Mesendoderm (in vitro differentiated cells): Measurements from ENCODE around the gene SDR42E1. TPM values are rescaled to one million over a fixed set of nuclear protein-coding genes. Genes with fewer than 3 reads are reported as not detected.

Experiments
- DNase-seq: peaks from one replicate; pipeline ENCODE4 v3.0.0; 2013
- H2AK5ac ChIP-seq: 2 replicates; pipeline ENCODE4 v1.6.1; 2013; ENCODE audit warnings: low read length, inconsistent platforms
- H2BK120ac ChIP-seq: 2 replicates; pipeline ENCODE4 v1.6.1; 2013; ENCODE audit warnings: low read depth, mild to moderate bottlenecking, low read length, moderate library complexity, mixed read lengths
- H2BK15ac ChIP-seq: replicated peaks from 2 replicates; pipeline ENCODE4 v1.6.1; 2013; ENCODE audit warnings: low read depth, mild to moderate bottlenecking, moderate library complexity
- H2BK5ac ChIP-seq: 2 replicates; pipeline ENCODE4 v1.6.1; 2013; ENCODE audit warnings: low read length, inconsistent platforms
- H3K18ac ChIP-seq: 2 replicates; pipeline ENCODE4 v1.6.1; 2013; ENCODE audit warnings: mild to moderate bottlenecking, low read length, mixed read lengths
- H3K23ac ChIP-seq: one replicate; pipeline ENCODE4 v1.6.1; 2013; ENCODE audit warnings: low read length
- H3K27ac ChIP-seq: 2 replicates; pipeline ENCODE4 v1.5.1; 2013; ENCODE audit warnings: low read depth, mild to moderate bottlenecking, inconsistent platforms, low read length, moderate library complexity
- H3K27me3 ChIP-seq: 2 replicates; pipeline ENCODE4 v1.6.1; 2013; ENCODE audit warnings: low read length, control low read depth, mild to moderate bottlenecking, inconsistent platforms; ENCODE audit not compliant: insufficient read depth, poor library complexity
- H3K36me3 ChIP-seq: 2 replicates; pipeline ENCODE4 v1.6.1; 2013; ENCODE audit warnings: low read length, inconsistent platforms; ENCODE audit not compliant: control insufficient read depth, insufficient read depth
- H3K4ac ChIP-seq: one replicate; pipeline ENCODE4 v1.6.1; 2013; ENCODE audit warnings: low read depth, mild to moderate bottlenecking, low read length, moderate library complexity
- H3K4me1 ChIP-seq: 2 replicates; pipeline ENCODE4 v1.6.1; 2013; ENCODE audit warnings: low read depth, low read length, inconsistent platforms; ENCODE audit not compliant: control insufficient read depth
- H3K4me2 ChIP-seq: 2 replicates; pipeline ENCODE4 v1.6.1; 2013; ENCODE audit warnings: low read length
- H3K4me3 ChIP-seq: 2 replicates; pipeline ENCODE4 v1.5.1; 2013; ENCODE audit warnings: mild to moderate bottlenecking, low read length
- H3K56ac ChIP-seq: one replicate; pipeline ENCODE4 v1.6.1; 2013; ENCODE audit warnings: low read length
- H3K79me1 ChIP-seq: 2 replicates; pipeline ENCODE4 v1.6.1; 2013; ENCODE audit warnings: low read length, inconsistent platforms
- H3K79me2 ChIP-seq: 2 replicates; pipeline ENCODE4 v1.6.1; 2013; ENCODE audit warnings: mild to moderate bottlenecking, low read length; ENCODE audit not compliant: control insufficient read depth, insufficient read depth
- H3K9ac ChIP-seq: 2 replicates; pipeline ENCODE4 v1.6.1; 2013; ENCODE audit warnings: low read length, inconsistent platforms
- H4K5ac ChIP-seq: one replicate; pipeline ENCODE4 v1.6.1; 2013; ENCODE audit warnings: low read length
- H4K8ac ChIP-seq: one replicate; pipeline ENCODE4 v1.6.1; 2013; ENCODE audit warnings: low read depth, mild to moderate bottlenecking, control low read depth, low read length, moderate library complexity
- WGBS: extraction: QIAGEN DNeasy Blood & Tissue Kit; methylation state at CpG from one replicate; pipeline ENCODE4 v1.1.7; 2013; ENCODE audit warnings: low lambda C conversion rate, missing lambda C conversion rate; ENCODE audit not compliant: insufficient coverage; ENCODE audit errors: extremely low coverage; 5-methylcytosine and 5-hydroxymethylcytosine counted together
- polyA plus RNA-seq, 2 experiments: library from polyadenylated mRNA; stranded (reverse); fragments of 200-250 nt; gene quantifications; one replicate each; pipeline ENCODE4 v1.2.3, GENCODE V29; 2013

Gene SDR42E1, protein sequence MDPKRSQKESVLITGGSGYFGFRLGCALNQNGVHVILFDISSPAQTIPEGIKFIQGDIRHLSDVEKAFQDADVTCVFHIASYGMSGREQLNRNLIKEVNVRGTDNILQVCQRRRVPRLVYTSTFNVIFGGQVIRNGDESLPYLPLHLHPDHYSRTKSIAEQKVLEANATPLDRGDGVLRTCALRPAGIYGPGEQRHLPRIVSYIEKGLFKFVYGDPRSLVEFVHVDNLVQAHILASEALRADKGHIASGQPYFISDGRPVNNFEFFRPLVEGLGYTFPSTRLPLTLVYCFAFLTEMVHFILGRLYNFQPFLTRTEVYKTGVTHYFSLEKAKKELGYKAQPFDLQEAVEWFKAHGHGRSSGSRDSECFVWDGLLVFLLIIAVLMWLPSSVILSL
- 0.31 TPM for polyA plus RNA-seq (2013, experiment 1 of 2)
- polyA plus RNA-seq (2013, experiment 2 of 2), result 0.50 TPM

DNA sequence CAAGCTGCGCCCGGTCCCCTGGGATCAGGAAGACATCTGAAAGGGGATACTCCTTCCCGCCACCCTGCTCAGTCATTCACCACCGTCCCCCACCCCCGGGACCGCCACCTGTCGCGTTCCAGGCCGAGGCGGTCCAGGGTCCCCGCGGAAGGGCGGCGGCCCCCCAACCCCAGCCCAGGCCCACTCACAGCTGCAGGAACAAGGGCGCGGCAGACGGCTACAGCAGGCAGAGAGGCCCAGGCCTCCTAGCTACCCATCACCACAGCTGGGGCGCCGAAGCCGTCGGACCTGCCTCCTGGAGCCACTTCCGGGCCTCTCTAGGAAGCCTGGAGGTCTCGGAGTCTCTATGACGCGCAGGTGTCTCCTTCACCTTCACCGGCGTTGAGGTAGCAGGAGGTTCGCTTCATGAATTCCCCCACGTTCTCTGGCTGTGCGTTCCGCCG, at the start of gene SDR42E1:
Gene SDR42E1 (minus strand): TSS at position 272 of the 443 bp plus-strand sequence. CDS start 10,612 bp downstream, outside the sequence.
- no peak within 1 kb of the TSS for H3K56ac ChIP-seq
- H3K27ac ChIP-seq, result no peak within 1 kb of the TSS
- H2BK15ac ChIP-seq, result no peak within 1 kb of the TSS
- H4K8ac ChIP-seq, result no peak within 1 kb of the TSS
- no CpG with 5 or more reads among the region's 32 CpGs for WGBS
- H3K4me1 ChIP-seq, result no peaks in the 10 kb centered on the region
- no peaks in the 10 kb centered on the region for H3K79me1 ChIP-seq
- H2AK5ac ChIP-seq, result no peak within 1 kb of the TSS
- no peaks in the 10 kb centered on the region for H3K27me3 ChIP-seq
- no peak within 1 kb of the TSS for H3K23ac ChIP-seq
- no peak within 1 kb of the TSS for H3K9ac ChIP-seq
- no peak within 1 kb of the TSS for H3K18ac ChIP-seq
- H3K4me3 ChIP-seq, result no peak within 1 kb of the TSS
- H2BK5ac ChIP-seq, result no peak within 1 kb of the TSS
- H3K4ac ChIP-seq, result no peak within 1 kb of the TSS
- H3K79me2 ChIP-seq, result no peaks in the 10 kb centered on the region
- H2BK120ac ChIP-seq, result no peak within 1 kb of the TSS
- H3K4me2 ChIP-seq, result no peak within 1 kb of the TSS
- peak; percentile 38 for DNase-seq
- no peak within 1 kb of the TSS for H4K5ac ChIP-seq
- no peaks in the 10 kb centered on the region for H3K36me3 ChIP-seq

DNA sequence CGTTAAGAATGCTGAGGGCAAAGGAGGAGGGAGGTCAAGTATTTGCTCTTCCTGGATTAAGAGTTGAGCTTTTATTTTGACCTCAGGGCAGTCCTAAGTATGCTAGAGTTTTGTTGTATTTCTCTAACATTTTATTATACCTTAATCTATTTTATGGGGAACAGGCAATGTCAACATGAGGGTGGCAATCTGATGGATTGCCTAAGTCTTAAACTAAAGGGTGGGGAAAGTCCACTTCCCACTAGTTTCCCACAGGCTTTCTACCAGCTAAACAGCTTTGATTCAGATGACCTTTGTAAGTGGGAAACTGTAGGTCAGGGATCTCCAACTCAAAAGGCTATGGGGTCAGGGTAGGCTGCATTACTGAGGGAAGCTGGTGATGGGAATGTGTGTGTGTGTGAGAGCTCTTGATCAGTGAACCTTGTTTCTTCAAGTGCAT, 48.7 kb upstream of the SDR42E1 start:
- Histone ChIP-seq H3K4me2 (no peak overlapping the region), H4K5ac (no peak overlapping the region), H3K79me2 (no peaks in the 10 kb centered on the region), H3K23ac (no peak overlapping the region), H3K18ac (no peak overlapping the region), H2BK120ac (no peak overlapping the region), H3K4ac (no peak overlapping the region), H4K8ac (no peak overlapping the region), H3K4me3 (no peak overlapping the region), H3K56ac (no peak overlapping the region), H3K4me1 (no peaks in the 10 kb centered on the region), H3K79me1 (no peaks in the 10 kb centered on the region), H2AK5ac (no peak overlapping the region), H3K27me3 (no peaks in the 10 kb centered on the region), H3K9ac (no peak overlapping the region), H2BK15ac (no peak overlapping the region), H3K27ac (no peak overlapping the region), H2BK5ac (no peak overlapping the region), H3K36me3 (no peaks in the 10 kb centered on the region)
- DNase-seq, result no peak
- WGBS, result no CpG with 5 or more reads among the region's 1 CpG

DNA sequence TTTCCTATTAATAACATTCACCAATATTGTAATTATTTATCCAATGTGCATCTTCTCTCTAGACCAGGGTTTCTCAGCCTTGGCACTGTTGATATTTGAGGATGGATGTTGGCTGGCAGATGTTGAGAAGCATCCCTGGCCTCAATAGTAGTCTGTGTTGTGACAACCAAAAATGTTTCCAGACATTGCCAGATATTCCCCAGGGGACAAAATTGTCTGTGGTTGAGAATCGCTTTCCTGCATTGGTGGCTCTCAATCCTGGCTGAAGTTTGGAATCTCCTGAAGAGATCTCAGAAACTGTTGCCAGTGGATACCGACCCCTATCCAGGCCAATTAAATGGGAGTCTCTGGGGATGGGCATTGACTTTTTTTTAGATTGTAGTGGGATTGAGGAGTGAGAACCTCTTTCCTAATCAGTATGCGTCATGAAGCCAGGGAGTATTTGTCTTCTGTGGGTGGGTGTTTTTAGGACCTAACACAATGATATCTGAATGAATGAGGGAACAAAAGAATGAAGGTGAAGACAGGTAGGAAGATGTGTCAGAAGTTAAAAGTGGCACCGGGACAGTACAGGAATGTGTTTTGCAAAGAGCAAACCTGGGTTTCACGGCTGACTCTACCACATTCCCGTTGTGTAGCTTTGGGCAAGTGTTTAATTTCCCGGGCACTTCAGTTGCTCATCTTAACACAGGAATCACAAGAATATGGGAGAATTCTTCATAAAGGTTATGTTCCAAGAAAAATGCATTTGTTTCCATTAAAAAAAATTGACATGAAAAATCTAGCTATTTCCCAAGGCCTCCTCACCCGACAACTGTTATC, 48.1 kb upstream of the SDR42E1 start:
- Histone ChIP-seq H3K4ac (no peak overlapping the region), H2BK120ac (no peak overlapping the region), H3K27me3 (no peaks in the 10 kb centered on the region), H4K8ac (no peak overlapping the region), H4K5ac (no peak overlapping the region), H3K36me3 (no peaks in the 10 kb centered on the region), H3K23ac (no peak overlapping the region), H3K4me3 (no peak overlapping the region), H3K56ac (no peak overlapping the region), H3K79me1 (no peaks in the 10 kb centered on the region), H3K79me2 (no peaks in the 10 kb centered on the region), H3K9ac (no peak overlapping the region), H3K4me2 (no peak overlapping the region), H3K27ac (no peak overlapping the region), H2BK15ac (no peak overlapping the region), H2BK5ac (no peak overlapping the region), H3K18ac (no peak overlapping the region), H3K4me1 (no peaks in the 10 kb centered on the region), H2AK5ac (no peak overlapping the region)
- WGBS, result no CpG with 5 or more reads among the region's 8 CpGs
- DNase-seq, result no peak

DNA sequence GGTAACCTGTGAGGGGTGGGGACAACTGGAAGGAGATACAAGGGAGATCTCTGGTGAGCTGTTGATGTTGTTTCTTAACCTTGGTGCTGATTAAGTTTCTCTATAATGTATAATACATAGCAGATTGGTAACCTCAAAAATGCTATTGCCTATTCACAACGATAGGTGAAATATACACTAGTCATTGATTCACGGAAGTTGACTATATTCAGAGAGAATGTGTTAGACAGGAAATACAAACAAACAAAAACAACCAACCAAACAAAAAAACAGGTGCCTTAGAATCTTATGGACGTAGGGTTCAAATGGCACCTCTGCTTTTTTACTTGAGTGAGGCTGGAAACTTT, 45.3 kb upstream of the SDR42E1 start:
- Histone ChIP-seq H3K4me2 (no peak overlapping the region), H3K4ac (no peak overlapping the region), H3K9ac (no peak overlapping the region), H2BK5ac (no peak overlapping the region), H3K4me3 (no peak overlapping the region), H3K56ac (no peak overlapping the region), H2BK120ac (no peak overlapping the region), H3K23ac (no peak overlapping the region), H3K27ac (no peak overlapping the region), H3K4me1 (no peaks in the 10 kb centered on the region), H4K5ac (no peak overlapping the region), H2BK15ac (no peak overlapping the region), H4K8ac (no peak overlapping the region), H3K79me1 (no peaks in the 10 kb centered on the region), H3K18ac (no peak overlapping the region), H3K36me3 (no peaks in the 10 kb centered on the region), H2AK5ac (no peak overlapping the region), H3K27me3 (no peaks in the 10 kb centered on the region), H3K79me2 (no peaks in the 10 kb centered on the region)
- WGBS, result no CpG with 5 or more reads among the region's 3 CpGs
- DNase-seq, result no peak

DNA sequence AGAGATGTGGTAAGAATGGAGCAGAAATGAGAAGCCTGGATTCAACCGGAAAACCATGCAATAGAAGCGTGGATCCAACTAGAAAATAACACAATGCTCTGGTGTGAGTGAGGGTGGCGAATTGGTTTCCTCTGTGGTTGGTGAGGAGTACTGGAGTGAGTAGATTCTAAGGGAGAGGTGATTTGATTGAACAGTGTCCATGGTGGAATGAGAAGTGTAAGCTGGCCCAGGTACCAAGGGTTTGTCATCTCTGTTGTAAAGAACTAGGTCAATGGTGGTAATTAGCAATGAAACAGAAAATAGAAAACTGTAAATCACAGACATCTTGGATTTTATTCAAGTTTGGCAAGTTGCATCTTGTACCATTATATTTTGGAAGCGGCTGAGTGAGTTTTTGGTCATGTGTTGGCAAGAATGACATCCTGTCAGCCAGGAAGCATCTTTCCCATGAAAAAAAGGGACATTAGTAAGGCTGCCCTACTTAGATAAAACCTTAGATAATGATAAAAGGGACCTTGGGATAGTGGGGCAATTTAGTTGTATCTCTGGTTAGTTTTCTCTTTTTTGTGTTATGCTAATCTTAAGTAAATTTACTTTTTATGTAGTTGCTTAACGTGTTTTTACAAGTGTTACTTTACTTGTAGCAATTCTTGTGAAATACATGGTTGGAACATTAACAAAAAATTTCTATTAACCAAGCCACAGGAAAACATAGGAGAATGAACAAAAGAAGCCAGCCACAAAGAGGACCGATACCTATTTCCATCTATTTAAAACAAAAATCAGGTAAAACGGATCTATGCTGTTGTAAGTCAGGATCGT, 44.7 kb upstream of the SDR42E1 start:
- Histone ChIP-seq H3K18ac (no peak overlapping the region), H2BK15ac (no peak overlapping the region), H3K9ac (no peak overlapping the region), H3K56ac (no peak overlapping the region), H3K79me2 (no peaks in the 10 kb centered on the region), H2BK120ac (no peak overlapping the region), H3K79me1 (no peaks in the 10 kb centered on the region), H3K27me3 (no peaks in the 10 kb centered on the region), H4K5ac (no peak overlapping the region), H3K4ac (no peak overlapping the region), H3K4me1 (no peaks in the 10 kb centered on the region), H3K4me3 (no peak overlapping the region), H2BK5ac (no peak overlapping the region), H3K23ac (no peak overlapping the region), H4K8ac (no peak overlapping the region), H3K4me2 (no peak overlapping the region), H3K27ac (no peak overlapping the region), H2AK5ac (no peak overlapping the region), H3K36me3 (no peaks in the 10 kb centered on the region)
- DNase-seq, result no peak
- no CpG with 5 or more reads among the region's 8 CpGs for WGBS
